Measurements from ENCODE around the gene ADAMTS2. TPM values are rescaled to one million over a fixed set of nuclear protein-coding genes. Genes with fewer than 3 reads are reported as not detected.

The ADAMTS2 gene
- total and polyA plus RNA-seq, 8 donors = 1.8 to 41.5 (median 11.6) TPM

DNA sequence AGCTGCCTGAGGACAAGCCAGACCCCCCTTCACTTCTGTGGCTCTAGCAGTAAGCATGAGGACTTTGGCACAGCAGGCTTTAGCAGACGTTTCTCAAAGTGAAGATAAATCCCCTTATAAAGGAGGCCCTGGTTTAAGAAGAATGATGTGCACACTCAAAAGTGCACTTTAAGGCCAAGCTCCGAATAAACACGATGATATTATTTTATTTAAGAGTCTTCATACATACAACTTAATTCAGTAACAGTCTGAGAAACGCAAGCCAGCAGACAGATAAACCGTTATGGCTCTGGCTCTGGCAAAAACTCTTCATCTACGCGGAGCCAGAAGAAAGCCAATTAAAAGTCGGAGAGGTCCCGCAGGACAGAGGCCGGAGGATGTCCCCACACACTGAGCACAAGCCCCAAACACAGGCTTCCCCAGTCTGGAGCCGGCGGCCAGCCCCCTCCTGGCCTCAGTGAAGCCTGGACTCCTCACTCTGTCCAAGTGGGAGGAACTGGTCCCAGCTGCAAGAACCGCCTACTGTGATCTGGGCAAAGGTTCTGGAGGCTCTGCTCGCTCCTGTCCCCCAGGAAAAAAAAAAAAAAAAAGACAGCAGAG, 44.6 kb downstream of the ADAMTS2 start:
- no peak overlapping the region for H3K27ac ChIP-seq
- DNase-seq = peak in 1 of 2 donors; percentile 74
- peaks cover 0 to 21% (median 16%) of the 10 kb centered on the region in 4 donors for H3K9me3 ChIP-seq
- TF ChIP-seq, protein P1, sequence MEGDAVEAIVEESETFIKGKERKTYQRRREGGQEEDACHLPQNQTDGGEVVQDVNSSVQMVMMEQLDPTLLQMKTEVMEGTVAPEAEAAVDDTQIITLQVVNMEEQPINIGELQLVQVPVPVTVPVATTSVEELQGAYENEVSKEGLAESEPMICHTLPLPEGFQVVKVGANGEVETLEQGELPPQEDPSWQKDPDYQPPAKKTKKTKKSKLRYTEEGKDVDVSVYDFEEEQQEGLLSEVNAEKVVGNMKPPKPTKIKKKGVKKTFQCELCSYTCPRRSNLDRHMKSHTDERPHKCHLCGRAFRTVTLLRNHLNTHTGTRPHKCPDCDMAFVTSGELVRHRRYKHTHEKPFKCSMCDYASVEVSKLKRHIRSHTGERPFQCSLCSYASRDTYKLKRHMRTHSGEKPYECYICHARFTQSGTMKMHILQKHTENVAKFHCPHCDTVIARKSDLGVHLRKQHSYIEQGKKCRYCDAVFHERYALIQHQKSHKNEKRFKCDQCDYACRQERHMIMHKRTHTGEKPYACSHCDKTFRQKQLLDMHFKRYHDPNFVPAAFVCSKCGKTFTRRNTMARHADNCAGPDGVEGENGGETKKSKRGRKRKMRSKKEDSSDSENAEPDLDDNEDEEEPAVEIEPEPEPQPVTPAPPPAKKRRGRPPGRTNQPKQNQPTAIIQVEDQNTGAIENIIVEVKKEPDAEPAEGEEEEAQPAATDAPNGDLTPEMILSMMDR (IDR thresholded peaks at IDR 0.05) = no peak
- TF ChIP-seq POLR2AphosphoS5 (IDR thresholded peaks at IDR 0.05) (no peak), EP300 (IDR thresholded peaks at IDR 0.05) (no peak), POLR2A (IDR thresholded peaks at IDR 0.05) (no peak)
- no peaks in the 10 kb centered on the region for H3K36me3 ChIP-seq
- peaks cover 0 to 4% (median 0%) of the 10 kb centered on the region in 3 donors for H3K27me3 ChIP-seq
- H3K4me1 ChIP-seq = peaks cover 0 to 11% (median 0%) of the 10 kb centered on the region in 4 donors
- no peak overlapping the region for H3K4me3 ChIP-seq
- WGBS, 5 donors = 48 to 71% (median 59%) methylated on average over 14 of the region's 14 CpGs
- intact Hi-C loops (cut with DNase I; ENCODE audit: low total_unique reads) = no loop called here

DNA sequence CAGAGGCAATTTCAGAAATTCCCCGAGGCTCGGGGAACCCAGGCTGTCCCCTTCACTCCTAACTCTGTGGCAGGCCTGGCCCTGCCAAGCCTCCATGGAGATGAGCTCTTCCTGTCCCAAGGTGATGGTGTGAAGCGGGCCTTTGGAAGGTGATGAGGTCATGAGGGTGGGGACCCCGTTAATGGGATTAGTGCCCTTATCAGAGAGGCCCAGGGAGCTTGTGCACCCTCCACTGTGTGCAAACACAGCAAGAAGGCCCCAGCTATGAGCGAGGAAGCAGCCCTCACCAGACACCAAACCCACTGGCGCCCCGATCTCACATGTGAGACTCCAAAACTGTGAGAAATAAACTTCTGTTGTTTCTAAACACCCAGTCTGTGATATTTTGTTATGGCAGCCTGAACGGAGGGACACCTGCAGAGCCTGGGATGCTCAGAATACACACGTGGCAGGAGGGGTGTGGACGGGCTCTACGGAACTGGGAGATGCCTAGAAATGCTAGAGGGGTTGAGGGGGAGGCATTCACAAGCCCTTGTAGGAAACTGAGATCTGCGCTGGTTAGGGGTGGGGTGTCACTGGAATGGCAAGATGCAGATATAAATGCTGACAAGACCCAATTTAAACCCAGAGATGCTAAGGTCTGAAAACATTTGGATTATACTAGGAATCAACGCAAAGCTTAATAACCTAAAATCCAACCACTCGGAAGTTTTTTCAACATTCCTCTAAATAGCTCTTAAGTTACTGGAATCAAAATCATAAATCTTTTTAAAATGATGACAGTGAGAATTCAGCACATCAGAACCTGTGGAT, 46.9 kb downstream of the ADAMTS2 start:
- intact Hi-C loops (cut with DNase I; ENCODE audit: low total_unique reads) = no loop called here

DNA sequence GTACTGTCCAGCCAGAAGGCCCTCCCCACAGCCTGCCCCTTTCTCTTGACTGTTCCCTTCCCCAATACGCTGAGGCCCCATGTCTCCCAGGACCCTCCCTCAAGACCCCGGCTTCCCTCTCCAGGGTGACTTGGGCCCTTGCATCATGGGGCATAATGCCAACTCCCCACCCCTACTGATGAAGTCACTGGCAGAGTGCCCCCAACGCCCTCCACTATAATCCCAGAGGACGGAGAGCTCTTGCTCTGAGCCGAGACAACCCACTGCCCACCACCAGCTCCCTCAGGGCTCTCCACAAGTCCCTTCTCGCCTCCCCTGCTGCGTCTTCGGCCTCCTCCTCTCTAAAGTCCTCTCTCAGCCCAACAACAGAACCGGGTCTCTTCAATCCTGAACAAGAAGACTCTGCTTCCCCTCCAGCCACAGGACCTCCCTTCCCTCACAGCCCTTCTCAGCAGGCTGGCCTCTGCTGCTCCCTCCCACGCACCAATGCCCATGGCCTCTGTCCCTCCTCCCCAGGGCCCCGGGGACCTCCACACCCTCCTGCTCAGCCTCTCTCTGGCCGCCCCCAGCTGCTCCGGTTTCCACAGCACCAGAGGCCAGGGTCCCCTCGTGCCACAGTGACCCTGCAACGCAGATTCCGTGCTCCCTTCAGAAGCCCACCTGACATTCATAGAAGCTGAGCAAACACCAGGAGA, 47.6 kb downstream of the ADAMTS2 start:
- TF ChIP-seq POLR2AphosphoS5 (IDR thresholded peaks at IDR 0.05) (no peak), POLR2A (IDR thresholded peaks at IDR 0.05) (no peak), EP300 (IDR thresholded peaks at IDR 0.05) (no peak)
- TF ChIP-seq, protein P1 (IDR thresholded peaks at IDR 0.05) = no peak
- H3K27me3 ChIP-seq = peaks cover 0 to 4% (median 0%) of the 10 kb centered on the region in 3 donors
- intact Hi-C loops (cut with DNase I; ENCODE audit: low total_unique reads) = no loop called here
- no peak overlapping the region for H3K4me3 ChIP-seq
- no peaks in the 10 kb centered on the region for H3K36me3 ChIP-seq
- peaks cover 0 to 22% (median 6%) of the 10 kb centered on the region in 4 donors for H3K4me1 ChIP-seq
- WGBS, 5 donors = 79 to 88% (median 80%) methylated on average over 16 of the region's 16 CpGs
- no peak overlapping the region for H3K27ac ChIP-seq
- peaks cover 0 to 14% (median 2%) of the 10 kb centered on the region in 4 donors for H3K9me3 ChIP-seq
- no peak for DNase-seq

More for the DNA sequence above, 46.9 kb downstream of the ADAMTS2 start:
- H3K27me3 ChIP-seq = peaks cover 0 to 4% (median 0%) of the 10 kb centered on the region in 3 donors
- peaks cover 0 to 14% (median 2%) of the 10 kb centered on the region in 4 donors for H3K9me3 ChIP-seq
- DNase-seq = no peak
- no peak overlapping the region for H3K27ac ChIP-seq
- no peaks in the 10 kb centered on the region for H3K36me3 ChIP-seq
- no peak overlapping the region for H3K4me3 ChIP-seq
- 77 to 89% (median 84%) methylated on average over 13 to 14 of the region's 14 CpGs for WGBS, 5 donors
- peaks cover 0 to 22% (median 6%) of the 10 kb centered on the region in 4 donors for H3K4me1 ChIP-seq
- TF ChIP-seq, protein P1 (IDR thresholded peaks at IDR 0.05) = no peak
- TF ChIP-seq EP300 (IDR thresholded peaks at IDR 0.05) (no peak), POLR2AphosphoS5 (IDR thresholded peaks at IDR 0.05) (no peak), POLR2A (IDR thresholded peaks at IDR 0.05) (no peak)

- H3K27me3 ChIP-seq = peaks cover 0 to 4% (median 0%) of the 10 kb centered on the region in 3 donors
- H3K4me3 ChIP-seq = no peak overlapping the region
- H3K4me1 ChIP-seq = peaks cover 0 to 22% (median 6%) of the 10 kb centered on the region in 4 donors
- no peak for DNase-seq
- H3K27ac ChIP-seq = no peak overlapping the region
- TF ChIP-seq EP300 (IDR thresholded peaks at IDR 0.05) (no peak), POLR2AphosphoS5 (IDR thresholded peaks at IDR 0.05) (no peak), POLR2A (IDR thresholded peaks at IDR 0.05) (no peak)
- TF ChIP-seq, protein P1 (IDR thresholded peaks at IDR 0.05) = no peak
- intact Hi-C loops (cut with DNase I; ENCODE audit: low total_unique reads) = no loop called here
- no peaks in the 10 kb centered on the region for H3K36me3 ChIP-seq
- H3K9me3 ChIP-seq = peaks cover 0 to 14% (median 2%) of the 10 kb centered on the region in 4 donors
- WGBS, 5 donors = 79 to 88% (median 86%) methylated on average over 9 to 10 of the region's 10 CpGs
These were observed 48.2 kb downstream of the ADAMTS2 start for GRCh38 chr5:179297026-179297425.
